Colonic mucosa (tissue), 4 donors: ENCODE results near the gene BACE1-AS. TPM values are rescaled to one million over a fixed set of nuclear protein-coding genes. Genes with fewer than 3 reads are reported as not detected.
"Not testable (repeated sequence)": the region's sequence is repeated elsewhere in the genome, so short reads cannot be mapped to it uniquely, and the experiment has no call there.

Experiments
- DNase-seq: peaks from one replicate; pipeline ENCODE4 v3.0.0-alpha.2; 2020
- H3K27ac ChIP-seq: fragments of 200-600 bp; one replicate; pipeline ENCODE4 v1.8.0; 2021
- H3K27me3 ChIP-seq: fragments of 200-600 bp; one replicate; pipeline ENCODE4 v1.8.0; 2021
- H3K36me3 ChIP-seq: fragments of 200-600 bp; one replicate; pipeline ENCODE4 v1.8.0; 2021
- H3K4me1 ChIP-seq: fragments of 200-600 bp; one replicate; pipeline ENCODE4 v1.8.0; 2021; ENCODE audit warnings: mild to moderate bottlenecking
- H3K4me3 ChIP-seq: fragments of 200-600 bp; one replicate; pipeline ENCODE4 v1.8.0; 2021
- H3K9ac ChIP-seq, 2 donors: one replicate each; pipeline ENCODE4 v1.7.0; 2013; ENCODE audit warnings: control low read depth in 2 of 2, low read depth in 2 of 2, low read length in 2 of 2
- H3K9me3 ChIP-seq: fragments of 200-600 bp; one replicate; pipeline ENCODE4 v1.8.0; 2021
- CTCF ChIP-seq: fragments of 200-600 bp; IDR thresholded peaks from one replicate; pipeline ENCODE4 v1.8.0; 2022; ENCODE audit warnings: antibody characterized with exemption, mild to moderate bottlenecking
- intact Hi-C: fragments of 100-400 bp; cut with DNase I; formaldehyde crosslinking; loops from one replicate; pipeline ENCODE4 v1.14.1; 2022
- total RNA-seq, 2 donors: library from RNA; stranded (reverse); fragmentation: NEBNext Ultra II Directional in 1 of 2; extraction: Animal tissue kit (Norgen Biotek cat#: 25700) in 1 of 2; gene quantifications; one replicate each; pipeline ENCODE4 v1.2.1, GENCODE V29; 2021
- donor health status: healthy.
- donor health status: DM: no; HTN: no; CAD: no.
- donor health status: DM: no; HTN: no; CAD: no.

Gene BACE1-AS
- total RNA-seq, 2 donors from 2014 or later, result 5.1 to 5.9 TPM

DNA sequence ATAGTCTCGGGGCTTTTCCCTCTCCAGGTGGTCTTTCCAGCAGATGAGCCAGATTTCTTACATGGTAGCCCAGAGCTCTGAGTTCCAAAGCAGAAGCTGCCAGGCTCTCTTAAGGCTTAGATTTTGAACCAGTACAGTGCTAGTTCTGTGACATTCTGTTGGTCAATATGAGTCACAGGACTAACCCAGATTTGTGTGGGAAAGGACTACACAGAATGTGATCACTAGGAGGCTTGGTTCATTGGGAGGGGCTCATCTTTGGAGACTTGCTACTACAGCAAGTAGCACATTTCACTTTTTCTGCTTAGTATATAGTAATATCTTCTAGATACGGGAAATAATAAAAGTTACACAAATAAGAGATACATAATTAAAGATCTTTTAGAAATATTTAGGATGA is 34.6 kb upstream of the BACE1-AS start:
- H3K4me1 ChIP-seq, result no peaks in the 10 kb centered on the region
- H3K27me3 ChIP-seq, result no peaks in the 10 kb centered on the region
- no peaks in the 10 kb centered on the region for H3K9me3 ChIP-seq
- no peaks in the 10 kb centered on the region for H3K36me3 ChIP-seq
- intact Hi-C loops, result no loop called here
- DNase-seq, result no peak
- no peak overlapping the region for H3K27ac ChIP-seq
- TF ChIP-seq CTCF, result no peak
- H3K4me3 ChIP-seq, result no peak overlapping the region
- H3K9ac ChIP-seq, result no peak overlapping the region

DNA sequence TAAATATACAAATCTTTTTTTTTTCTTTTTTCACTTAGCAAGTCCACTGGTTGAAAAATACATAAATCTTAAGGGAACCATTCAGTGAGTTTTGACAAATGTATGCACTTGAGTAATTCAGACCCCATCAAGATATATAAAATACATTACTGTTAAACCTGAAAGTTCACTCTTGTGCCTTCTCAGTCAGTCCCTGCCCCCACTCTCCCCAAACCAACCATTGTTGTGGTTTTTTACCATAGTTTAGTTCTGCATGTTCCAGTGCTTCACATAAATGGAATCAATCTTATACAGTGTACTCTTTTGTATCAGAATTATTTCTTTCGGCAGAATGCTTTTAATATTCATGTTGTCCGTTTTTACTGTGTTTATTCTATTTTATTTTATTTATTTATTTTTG is 32.6 kb upstream of the BACE1-AS start:
- intact Hi-C loops, result no loop called here
- no peaks in the 10 kb centered on the region for H3K27me3 ChIP-seq
- no peaks in the 10 kb centered on the region for H3K36me3 ChIP-seq
- DNase-seq, result no peak
- H3K9me3 ChIP-seq, result no peaks in the 10 kb centered on the region
- TF ChIP-seq CTCF, result no peak
- no peak overlapping the region for H3K9ac ChIP-seq
- no peak overlapping the region for H3K27ac ChIP-seq
- H3K4me3 ChIP-seq, result no peak overlapping the region
- H3K4me1 ChIP-seq, result no peaks in the 10 kb centered on the region

DNA sequence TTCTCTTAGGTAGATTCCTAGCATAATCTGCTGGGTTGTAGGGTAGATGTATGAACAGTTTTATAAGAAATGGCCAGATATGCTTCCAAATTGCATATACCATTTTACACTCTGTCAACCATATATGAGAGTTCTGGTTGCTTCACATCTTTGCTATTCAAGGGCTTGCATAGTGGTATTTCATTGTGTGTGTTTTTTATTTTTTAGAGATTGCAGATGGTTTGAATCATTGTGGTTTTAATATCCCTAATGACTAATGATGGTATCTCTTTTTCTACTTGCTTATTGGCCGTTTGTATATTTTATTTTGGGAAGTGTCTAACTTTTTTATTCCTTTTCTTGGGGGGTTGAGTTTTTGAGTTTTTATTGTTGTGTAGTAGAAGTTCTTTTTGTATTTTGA is 31.7 kb upstream of the BACE1-AS start:
- Histone ChIP-seq H3K9me3 (no peaks in the 10 kb centered on the region), H3K27ac (no peak overlapping the region), H3K27me3 (no peaks in the 10 kb centered on the region), H3K4me1 (no peaks in the 10 kb centered on the region), H3K36me3 (no peaks in the 10 kb centered on the region), H3K4me3 (no peak overlapping the region), H3K9ac (no peak overlapping the region)
- intact Hi-C loops, result no loop called here
- DNase-seq, result no peak
- TF ChIP-seq CTCF, result no peak

DNA sequence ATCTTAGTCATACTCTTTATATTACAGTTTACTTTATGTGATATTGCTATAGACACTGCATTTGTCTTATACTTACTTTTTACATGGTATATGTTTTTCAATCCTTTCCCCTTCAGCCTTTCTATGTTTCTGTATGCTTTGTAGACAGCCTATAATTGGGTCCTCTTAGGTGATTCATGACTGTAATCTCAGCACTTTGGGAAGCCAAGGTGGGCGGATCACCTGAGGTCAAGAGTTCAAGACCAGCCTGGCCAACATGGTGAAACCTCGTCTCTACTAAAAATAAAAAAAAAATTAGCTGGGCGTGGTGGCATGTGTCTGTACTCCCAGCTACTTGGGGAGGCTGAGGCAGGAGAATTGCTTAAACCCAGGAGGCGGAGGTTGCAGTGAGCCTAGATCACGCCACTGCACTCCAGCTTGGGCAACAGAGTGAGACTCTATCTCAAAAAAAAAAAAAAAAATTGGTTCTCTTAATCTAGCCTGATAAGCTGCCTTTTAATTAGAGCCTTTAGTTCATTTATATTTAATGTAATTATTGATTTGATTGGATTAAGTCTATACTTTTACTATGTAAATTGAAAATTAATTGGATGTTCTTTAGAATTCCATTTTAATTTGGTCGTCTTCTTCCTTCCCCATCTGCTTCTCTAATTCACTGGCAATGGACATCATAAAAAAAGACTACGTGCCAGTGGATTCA is 26.4 kb upstream of the BACE1-AS start:
- intact Hi-C loops, H3K4me3 ChIP-seq, H3K4me1 ChIP-seq, H3K9me3 ChIP-seq, DNase-seq, H3K27ac ChIP-seq, H3K36me3 ChIP-seq, H3K27me3 ChIP-seq, H3K9ac ChIP-seq: not testable (repeated sequence)

- no peak for DNase-seq
- no peaks in the 10 kb centered on the region for H3K27me3 ChIP-seq
- H3K27ac ChIP-seq, result no peak overlapping the region
- no peaks in the 10 kb centered on the region for H3K9me3 ChIP-seq
- H3K36me3 ChIP-seq, result no peaks in the 10 kb centered on the region
- intact Hi-C loops, result no loop called here
- H3K4me3 ChIP-seq, result no peak overlapping the region
- H3K4me1 ChIP-seq, result no peaks in the 10 kb centered on the region
- no peak overlapping the region for H3K9ac ChIP-seq
- no peak for TF ChIP-seq CTCF
These were observed 25.4 kb upstream of the BACE1-AS start for GRCh38 chr11:117265745-117266144.

DNA sequence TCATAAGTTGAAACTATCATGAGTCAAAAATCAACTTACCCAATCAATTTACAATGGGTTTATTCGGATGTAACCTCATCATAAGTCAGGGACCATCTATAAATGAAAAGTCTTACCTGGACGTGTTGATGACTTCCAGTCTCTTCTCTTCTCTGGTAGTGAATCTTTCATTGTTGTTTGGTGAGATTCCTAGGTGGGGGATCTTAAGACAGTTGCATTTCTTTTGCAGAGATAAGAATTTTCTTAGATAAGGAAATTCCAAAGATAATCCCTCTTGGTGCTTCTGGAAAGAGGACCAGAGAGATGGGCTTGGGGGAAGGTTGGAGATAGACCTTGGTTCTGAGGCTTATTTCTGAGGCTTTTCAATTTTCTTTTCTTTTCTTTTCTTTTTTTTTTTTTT is 21.3 kb upstream of the BACE1-AS start:
- H3K36me3 ChIP-seq, result no peaks in the 10 kb centered on the region
- TF ChIP-seq CTCF, result no peak

More for the DNA sequence above, 21.3 kb upstream of the BACE1-AS start:
- no peak for DNase-seq
- H3K4me3 ChIP-seq, result no peak overlapping the region
- no peak overlapping the region for H3K27ac ChIP-seq
- H3K27me3 ChIP-seq, result no peaks in the 10 kb centered on the region
- intact Hi-C loops, result no loop called here
- H3K4me1 ChIP-seq, result no peaks in the 10 kb centered on the region
- no peak overlapping the region for H3K9ac ChIP-seq
- no peaks in the 10 kb centered on the region for H3K9me3 ChIP-seq
